Measurements from ENCODE around the gene JARID2. TPM values are rescaled to one million over a fixed set of nuclear protein-coding genes. Genes with fewer than 3 reads are reported as not detected.

JARID2 gene
- total RNA-seq, 1 donor from 2014 or later = 38.9 TPM

DNA sequence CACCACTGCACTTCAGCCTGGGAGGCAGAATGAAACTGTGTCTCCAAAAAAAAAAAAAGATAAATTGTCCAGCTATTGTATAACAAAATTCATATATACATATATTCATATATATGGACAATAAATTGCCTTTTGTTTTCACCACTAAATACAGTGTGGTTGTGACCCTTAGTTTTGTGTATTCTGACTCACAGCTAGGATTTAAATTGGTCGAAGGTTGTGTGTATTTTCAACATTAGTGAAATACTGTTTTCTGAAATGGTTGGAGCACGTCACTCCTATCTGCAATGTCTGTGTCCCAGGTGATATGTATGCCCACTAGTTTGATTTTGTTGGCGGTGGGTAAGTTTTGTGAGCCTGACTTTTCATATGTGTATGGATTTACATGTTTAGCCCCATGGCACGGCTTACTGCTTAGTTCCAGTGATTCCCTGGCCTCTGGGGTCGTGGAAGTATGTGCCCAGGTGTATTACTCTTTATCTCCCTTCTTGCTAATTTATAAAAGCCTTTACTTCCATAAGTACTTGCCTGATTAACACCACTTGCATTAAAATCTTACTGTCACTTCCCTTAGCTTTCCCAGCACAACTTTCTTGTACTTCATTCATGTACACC, 33.3 kb downstream of the JARID2 start:
- Histone ChIP-seq H2AFZ (replicated peaks) (no peak overlapping the region), H3K79me2 (ENCODE audit: low read depth) (peaks cover 100% of the 10 kb centered on the region), H3K27me3 (no peaks in the 10 kb centered on the region), H4K20me1 (ENCODE audit: low read depth) (peaks cover 80% of the 10 kb centered on the region), H3F3A (ENCODE audit: low read depth) (no peaks in the 10 kb centered on the region), H3K4me1 (peaks cover 8% of the 10 kb centered on the region), H3K4me2 (no peak overlapping the region), H3K27ac (no peak overlapping the region), H3K4me3 (no peak overlapping the region), H3K36me3 (no peaks in the 10 kb centered on the region), H3K9ac (no peak overlapping the region), H3K9me3 (ENCODE audit: low read depth) (no peaks in the 10 kb centered on the region)
- peaks cover 54% of the 10 kb centered on the region for H3K4me1 Mint-ChIP-seq
- no peaks in the 10 kb centered on the region for H3K27me3 Mint-ChIP-seq (ENCODE audit: insufficient read depth, low read depth)
- H3K27ac Mint-ChIP-seq = no peak overlapping the region
- no peak overlapping the region for H3K4me3 Mint-ChIP-seq
- TF ChIP-seq, protein P1, sequence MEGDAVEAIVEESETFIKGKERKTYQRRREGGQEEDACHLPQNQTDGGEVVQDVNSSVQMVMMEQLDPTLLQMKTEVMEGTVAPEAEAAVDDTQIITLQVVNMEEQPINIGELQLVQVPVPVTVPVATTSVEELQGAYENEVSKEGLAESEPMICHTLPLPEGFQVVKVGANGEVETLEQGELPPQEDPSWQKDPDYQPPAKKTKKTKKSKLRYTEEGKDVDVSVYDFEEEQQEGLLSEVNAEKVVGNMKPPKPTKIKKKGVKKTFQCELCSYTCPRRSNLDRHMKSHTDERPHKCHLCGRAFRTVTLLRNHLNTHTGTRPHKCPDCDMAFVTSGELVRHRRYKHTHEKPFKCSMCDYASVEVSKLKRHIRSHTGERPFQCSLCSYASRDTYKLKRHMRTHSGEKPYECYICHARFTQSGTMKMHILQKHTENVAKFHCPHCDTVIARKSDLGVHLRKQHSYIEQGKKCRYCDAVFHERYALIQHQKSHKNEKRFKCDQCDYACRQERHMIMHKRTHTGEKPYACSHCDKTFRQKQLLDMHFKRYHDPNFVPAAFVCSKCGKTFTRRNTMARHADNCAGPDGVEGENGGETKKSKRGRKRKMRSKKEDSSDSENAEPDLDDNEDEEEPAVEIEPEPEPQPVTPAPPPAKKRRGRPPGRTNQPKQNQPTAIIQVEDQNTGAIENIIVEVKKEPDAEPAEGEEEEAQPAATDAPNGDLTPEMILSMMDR (IDR thresholded peaks at IDR 0.05) = no peak
- TF ChIP-seq EZH2 (IDR thresholded peaks at IDR 0.05) (no peak), EZH2phosphoT487 (IDR thresholded peaks at IDR 0.05) (no peak)
- no peak for DNase-seq (ENCODE audit: low spot score)
- peaks cover 6% of the 10 kb centered on the region for H3K9me3 Mint-ChIP-seq
- peaks cover 12% of the 10 kb centered on the region for H3K36me3 Mint-ChIP-seq

DNA sequence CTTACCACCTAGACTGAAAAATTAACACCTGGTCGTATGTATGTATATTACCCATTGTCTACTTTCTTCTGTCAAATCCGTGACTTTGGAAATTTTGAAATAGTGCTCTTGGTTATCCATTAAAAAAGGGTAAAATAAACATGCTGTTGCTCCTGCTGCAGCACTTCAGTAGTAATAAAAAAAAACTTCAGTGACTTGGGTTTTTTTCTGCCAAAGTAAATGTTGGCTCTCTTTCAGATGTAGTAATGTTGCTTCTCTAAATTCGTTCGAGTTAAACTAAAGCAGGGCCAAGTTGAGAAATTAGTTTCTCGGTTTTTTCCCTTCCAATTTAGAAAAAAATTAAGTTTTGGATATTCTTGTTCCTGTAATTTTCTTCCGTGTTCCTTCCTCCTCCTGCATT, 34.2 kb downstream of the JARID2 start:
- TF ChIP-seq EZH2phosphoT487 (IDR thresholded peaks at IDR 0.05) = no peak
- no peak for TF ChIP-seq EZH2 (IDR thresholded peaks at IDR 0.05)
- TF ChIP-seq, protein P1 (IDR thresholded peaks at IDR 0.05) = no peak
- Histone ChIP-seq H3K27ac (no peak overlapping the region), H3K36me3 (no peaks in the 10 kb centered on the region), H3K9ac (no peak overlapping the region), H3K4me1 (peaks cover 5% of the 10 kb centered on the region), H3K9me3 (ENCODE audit: low read depth) (no peaks in the 10 kb centered on the region), H2AFZ (replicated peaks) (no peak overlapping the region), H3K27me3 (no peaks in the 10 kb centered on the region), H3K79me2 (ENCODE audit: low read depth) (peaks cover 100% of the 10 kb centered on the region), H3K4me2 (no peak overlapping the region), H3K4me3 (no peak overlapping the region), H4K20me1 (ENCODE audit: low read depth) (peaks cover 79% of the 10 kb centered on the region), H3F3A (ENCODE audit: low read depth) (no peaks in the 10 kb centered on the region)
- peaks cover 45% of the 10 kb centered on the region for H3K4me1 Mint-ChIP-seq
- no peak for DNase-seq (ENCODE audit: low spot score)
- no peaks in the 10 kb centered on the region for H3K27me3 Mint-ChIP-seq (ENCODE audit: insufficient read depth, low read depth)
- H3K4me3 Mint-ChIP-seq = no peak overlapping the region
- peaks cover 8% of the 10 kb centered on the region for H3K36me3 Mint-ChIP-seq
- H3K27ac Mint-ChIP-seq = no peak overlapping the region
- H3K9me3 Mint-ChIP-seq = peaks cover 6% of the 10 kb centered on the region

DNA sequence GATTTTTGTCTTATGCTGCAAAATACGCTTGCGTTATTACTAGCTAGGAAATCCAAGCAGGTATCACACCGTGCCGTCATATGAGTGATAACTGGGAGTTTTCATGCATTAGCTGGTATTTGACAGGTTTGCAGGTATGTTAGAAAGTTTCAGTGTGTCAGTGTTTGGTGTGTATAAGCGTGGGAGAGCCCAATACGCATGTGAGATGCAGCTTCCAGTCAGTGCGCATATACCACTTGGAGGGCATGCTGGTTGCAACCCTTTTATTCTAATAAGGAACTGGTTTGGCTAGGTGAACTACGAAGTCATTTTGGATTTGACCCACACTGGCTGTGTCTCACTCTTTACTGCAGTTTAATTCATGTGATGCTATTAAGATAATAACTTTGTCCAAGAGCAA, 35.1 kb downstream of the JARID2 start:
- Mint-ChIP-seq H3K36me3 (peaks cover 12% of the 10 kb centered on the region), H3K27me3 (ENCODE audit: insufficient read depth, low read depth) (no peaks in the 10 kb centered on the region), H3K27ac (peak overlapping the region; percentile 81), H3K9me3 (peaks cover 7% of the 10 kb centered on the region), H3K4me3 (no peak overlapping the region), H3K4me1 (peaks cover 40% of the 10 kb centered on the region)
- Histone ChIP-seq H2AFZ (replicated peaks) (no peak overlapping the region), H3K9me3 (ENCODE audit: low read depth) (no peaks in the 10 kb centered on the region), H3K4me2 (no peak overlapping the region), H3K27ac (no peak overlapping the region), H3K27me3 (no peaks in the 10 kb centered on the region), H3K36me3 (no peaks in the 10 kb centered on the region), H3K9ac (no peak overlapping the region), H4K20me1 (ENCODE audit: low read depth) (peaks cover 77% of the 10 kb centered on the region), H3F3A (ENCODE audit: low read depth) (no peaks in the 10 kb centered on the region), H3K79me2 (ENCODE audit: low read depth) (peaks cover 100% of the 10 kb centered on the region), H3K4me1 (peaks cover 3% of the 10 kb centered on the region), H3K4me3 (no peak overlapping the region)
- no peak for DNase-seq (ENCODE audit: low spot score)
- TF ChIP-seq, protein P1 (IDR thresholded peaks at IDR 0.05) = no peak
- TF ChIP-seq EZH2phosphoT487 (IDR thresholded peaks at IDR 0.05) (no peak), EZH2 (IDR thresholded peaks at IDR 0.05) (no peak)
